Measurements from ENCODE around the gene BCAS3.

DNA sequence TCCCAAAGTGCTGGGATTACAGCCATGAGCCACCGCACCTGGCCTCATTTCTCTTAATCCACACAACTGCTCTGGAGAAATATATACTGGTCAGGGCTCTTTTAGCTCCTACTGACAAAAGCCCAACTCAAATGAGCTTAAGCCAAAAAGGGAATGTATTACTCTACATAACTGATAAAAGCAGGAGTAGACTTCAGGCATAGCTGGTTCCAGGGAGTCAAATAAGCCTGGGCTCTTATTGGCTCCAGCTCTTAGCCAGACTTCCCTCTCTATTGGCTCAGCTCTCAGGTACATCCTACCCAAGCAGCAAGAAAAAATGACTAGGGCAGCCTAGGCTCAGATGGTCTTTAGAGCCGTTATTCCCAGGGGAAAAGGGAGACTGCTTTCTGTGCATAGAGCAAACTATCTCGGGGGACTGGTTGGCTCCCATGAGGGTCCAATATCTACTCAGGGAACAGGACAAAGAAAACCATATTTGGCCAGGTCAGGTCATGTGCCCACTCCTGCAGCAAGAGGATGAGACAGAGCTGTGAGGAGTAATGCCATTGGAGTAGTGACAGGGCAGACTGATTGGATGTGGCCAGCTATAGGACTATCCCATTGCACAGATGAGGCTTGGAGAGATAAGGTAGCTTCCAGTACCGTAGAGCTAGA lies 743.2 kb downstream of the BCAS3 start:
- TF ChIP-seq, protein P1, sequence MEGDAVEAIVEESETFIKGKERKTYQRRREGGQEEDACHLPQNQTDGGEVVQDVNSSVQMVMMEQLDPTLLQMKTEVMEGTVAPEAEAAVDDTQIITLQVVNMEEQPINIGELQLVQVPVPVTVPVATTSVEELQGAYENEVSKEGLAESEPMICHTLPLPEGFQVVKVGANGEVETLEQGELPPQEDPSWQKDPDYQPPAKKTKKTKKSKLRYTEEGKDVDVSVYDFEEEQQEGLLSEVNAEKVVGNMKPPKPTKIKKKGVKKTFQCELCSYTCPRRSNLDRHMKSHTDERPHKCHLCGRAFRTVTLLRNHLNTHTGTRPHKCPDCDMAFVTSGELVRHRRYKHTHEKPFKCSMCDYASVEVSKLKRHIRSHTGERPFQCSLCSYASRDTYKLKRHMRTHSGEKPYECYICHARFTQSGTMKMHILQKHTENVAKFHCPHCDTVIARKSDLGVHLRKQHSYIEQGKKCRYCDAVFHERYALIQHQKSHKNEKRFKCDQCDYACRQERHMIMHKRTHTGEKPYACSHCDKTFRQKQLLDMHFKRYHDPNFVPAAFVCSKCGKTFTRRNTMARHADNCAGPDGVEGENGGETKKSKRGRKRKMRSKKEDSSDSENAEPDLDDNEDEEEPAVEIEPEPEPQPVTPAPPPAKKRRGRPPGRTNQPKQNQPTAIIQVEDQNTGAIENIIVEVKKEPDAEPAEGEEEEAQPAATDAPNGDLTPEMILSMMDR (IDR thresholded peaks at IDR 0.05; ENCODE audit: low read length): no peak
- no peak for TF ChIP-seq EZH2 (IDR thresholded peaks at IDR 0.05; ENCODE audit: borderline replicate concordance, low read length)

Data from OCI-LY1 (cell line).